ENCODE measurements around the gene NUDT15. TPM values are rescaled to one million over a fixed set of nuclear protein-coding genes. Genes with fewer than 3 reads are reported as not detected.

The NUDT15 gene
- total RNA-seq, 4 donors from 2014 or later: 5.6 to 10.0 (median 9.1) TPM

DNA sequence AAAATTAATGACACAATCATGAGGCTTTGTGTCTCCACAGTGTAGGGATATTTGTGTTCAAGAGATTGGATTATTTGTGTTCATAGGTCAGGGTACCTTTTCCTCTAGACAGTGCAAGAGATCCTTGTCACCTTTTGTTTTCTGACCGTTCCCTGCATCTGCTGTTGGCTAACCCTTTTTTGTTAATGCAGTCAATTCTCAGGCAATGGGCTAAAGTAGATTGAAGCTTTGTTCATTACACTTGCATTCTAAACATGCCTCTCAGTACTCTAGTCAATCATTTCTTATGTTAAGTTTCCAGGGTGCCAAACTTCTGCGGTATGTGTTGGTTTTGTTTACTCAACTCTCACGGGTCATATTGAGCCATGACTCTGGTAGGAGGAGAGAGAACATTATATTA, 59.1 kb downstream of the NUDT15 start:
- WGBS: 61% methylated on average over 3 of the region's 3 CpGs
- H3K27me3 ChIP-seq: no peaks in the 10 kb centered on the region
- no peak overlapping the region for H3K27ac ChIP-seq
- no peak overlapping the region for H3K4me3 ChIP-seq
- peaks cover 27% of the 10 kb centered on the region for H3K4me1 ChIP-seq
- no peaks in the 10 kb centered on the region for H3K9me3 ChIP-seq
- no peak for DNase-seq (ENCODE audit: low spot score in 2 of 2)
- TF ChIP-seq POLR2AphosphoS5 (IDR thresholded peaks at IDR 0.05) (no peak), EP300 (IDR thresholded peaks at IDR 0.05) (no peak), POLR2A (IDR thresholded peaks at IDR 0.05) (no peak), CTCF (IDR thresholded peaks at IDR 0.05) (no peak)
- H3K36me3 ChIP-seq: no peaks in the 10 kb centered on the region

Other genes starting within 250 kb of the NUDT15 start
- 10 to 100 TPM; 26.1 to 49.6 (median 38.0) TPM for gene SUCLA2, start 36.5 kb upstream of the NUDT15 start, total RNA-seq
- 10 to 100 TPM; 34.7 to 46.3 (median 40.6) TPM for gene MED4, start 57.4 kb downstream of the NUDT15 start, total RNA-seq
- 100 to 1,000 TPM; 511 to 726 (median 679) TPM for gene ITM2B, start 195.5 kb downstream of the NUDT15 start, total RNA-seq

Measured in suprapubic skin (tissue), 4 donors.